ENCODE results near the gene RBM6. TPM values are rescaled to one million over a fixed set of nuclear protein-coding genes. Genes with fewer than 3 reads are reported as not detected.
"Not testable (repeated sequence)": the region's sequence is repeated elsewhere in the genome, so short reads cannot be mapped to it uniquely, and the experiment has no call there.

RBM6 gene
- polyA plus RNA-seq, 6 donors from 2014 or later = 32.6 to 89.1 (median 50.0) TPM

GRCh38 chr3:49928481-49929017, 11.4 kb upstream of the RBM6 start:
- peak overlapping the region in 2 of 6 donors; percentile 73 to 92 for H3K27ac Mint-ChIP-seq

GRCh38 chr3:49929291-49930167, 10.4 kb upstream of the RBM6 start, which contains the start of gene MON1A:
TSS of gene MON1A (minus strand) at chr3:49929811. CDS start at chr3:49913346, 16,465 bp downstream.
- Mint-ChIP-seq H3K27ac (peak within 1 kb of the TSS; percentile 66 to 94 (median 82)), H3K36me3 (no peaks in the 10 kb centered on the region), H3K27me3 (no peaks in the 10 kb centered on the region), H3K4me1 (peaks cover 12 to 21% (median 19%) of the 10 kb centered on the region in 3 donors), H3K4me3 (peak within 1 kb of the TSS; percentile 64 to 93 (median 87)), H3K9me3 (no peaks in the 10 kb centered on the region)
- peak; percentile 95 for ATAC-seq (ENCODE audit: low read depth in 2 of 2)
- peak; percentile 85 for DNase-seq

More at GRCh38 chr3:49928481-49929017, 11.4 kb upstream of the RBM6 start:
- H3K36me3 Mint-ChIP-seq = no peaks in the 10 kb centered on the region
- peaks cover 12 to 21% (median 19%) of the 10 kb centered on the region in 3 donors for H3K4me1 Mint-ChIP-seq
- H3K27me3 Mint-ChIP-seq = no peaks in the 10 kb centered on the region
- no peaks in the 10 kb centered on the region for H3K9me3 Mint-ChIP-seq
- H3K4me3 Mint-ChIP-seq = peak overlapping the region; percentile 64 to 93 (median 87)
- ATAC-seq (ENCODE audit: low read depth in 2 of 2) (no peak), DNase-seq (no peak)

GRCh38 chr3:49930168-49930690, 9.7 kb upstream of the RBM6 start:
- peak overlapping the region; percentile 64 to 93 (median 87) for H3K4me3 Mint-ChIP-seq
- no peaks in the 10 kb centered on the region for H3K36me3 Mint-ChIP-seq
- no peak for ATAC-seq (ENCODE audit: low read depth in 2 of 2)
- peak overlapping the region; percentile 66 to 94 (median 82) for H3K27ac Mint-ChIP-seq
- no peaks in the 10 kb centered on the region for H3K9me3 Mint-ChIP-seq
- no peak for DNase-seq
- peaks cover 12 to 21% (median 19%) of the 10 kb centered on the region in 3 donors for H3K4me1 Mint-ChIP-seq
- H3K27me3 Mint-ChIP-seq = no peaks in the 10 kb centered on the region

- ATAC-seq (ENCODE audit: low read depth in 2 of 2) (no peak), DNase-seq (no peak)
- Mint-ChIP-seq H3K9me3 (no peaks in the 10 kb centered on the region), H3K27ac (peak overlapping the region in 1 of 6 donors; percentile 29), H3K4me3 (peak overlapping the region in 4 of 8 donors; percentile 0 to 74 (median 48)), H3K4me1 (peaks cover 12 to 21% (median 19%) of the 10 kb centered on the region in 3 donors), H3K36me3 (no peaks in the 10 kb centered on the region), H3K27me3 (no peaks in the 10 kb centered on the region)
These were observed 9.0 kb upstream of the RBM6 start for GRCh38 chr3:49930922-49931321.

GRCh38 chr3:49932281-49932680, 7.7 kb upstream of the RBM6 start:
- ATAC-seq (ENCODE audit: low read depth in 2 of 2); H3K27me3 Mint-ChIP-seq; H3K36me3 Mint-ChIP-seq; H3K9me3 Mint-ChIP-seq; H3K27ac Mint-ChIP-seq; DNase-seq: not testable (repeated sequence)
- Mint-ChIP-seq H3K4me1 (peaks cover 8 to 21% (median 19%) of the 10 kb centered on the region in 3 donors), H3K4me3 (peak overlapping the region in 1 of 8 donors; percentile 63)

GRCh38 chr3:49937090-49937489, 2.9 kb upstream of the RBM6 start:
- DNase-seq = no peak
- Mint-ChIP-seq H3K27ac (peak overlapping the region in 1 of 6 donors; percentile 24), H3K27me3 (no peaks in the 10 kb centered on the region), H3K36me3 (no peaks in the 10 kb centered on the region), H3K4me1 (peaks cover 15 to 28% (median 19%) of the 10 kb centered on the region in 3 donors), H3K9me3 (no peaks in the 10 kb centered on the region), H3K4me3 (peak overlapping the region in 1 of 8 donors; percentile 2)
- ATAC-seq (ENCODE audit: low read depth in 2 of 2) = no peak

GRCh38 chr3:49940667-49941249, 808 bp downstream of the RBM6 start:
- no peaks in the 10 kb centered on the region for H3K36me3 Mint-ChIP-seq
- ATAC-seq (ENCODE audit: low read depth in 2 of 2) (no peak), DNase-seq (no peak)

GRCh38 chr3:49942651-49943050, 2.7 kb downstream of the RBM6 start:
- H3K27ac Mint-ChIP-seq = peak overlapping the region in 3 of 6 donors; percentile 1 to 83 (median 37)
- no peaks in the 10 kb centered on the region for H3K27me3 Mint-ChIP-seq
- DNase-seq (peak; percentile 5), ATAC-seq (ENCODE audit: low read depth in 2 of 2) (no peak)
- H3K4me3 Mint-ChIP-seq = peak overlapping the region in 7 of 8 donors; percentile 20 to 74 (median 40)
- peaks cover 31 to 63% (median 54%) of the 10 kb centered on the region in 3 donors for H3K4me1 Mint-ChIP-seq
- no peaks in the 10 kb centered on the region for H3K36me3 Mint-ChIP-seq
- no peaks in the 10 kb centered on the region for H3K9me3 Mint-ChIP-seq

More at GRCh38 chr3:49940667-49941249, 808 bp downstream of the RBM6 start:
- Mint-ChIP-seq H3K4me3 (peak overlapping the region; percentile 90 to 100 (median 98)), H3K4me1 (peaks cover 26 to 47% (median 41%) of the 10 kb centered on the region in 3 donors), H3K27ac (peak overlapping the region; percentile 95 to 100 (median 98)), H3K9me3 (no peaks in the 10 kb centered on the region), H3K27me3 (no peaks in the 10 kb centered on the region)

GRCh38 chr3:49952924-49953323, 13.0 kb downstream of the RBM6 start:
- Mint-ChIP-seq H3K4me3 (no peak overlapping the region), H3K27me3 (no peaks in the 10 kb centered on the region)

GRCh38 chr3:49955636-49956035, 15.7 kb downstream of the RBM6 start:
- Mint-ChIP-seq H3K36me3 (no peaks in the 10 kb centered on the region), H3K27me3 (no peaks in the 10 kb centered on the region), H3K4me3 (no peak overlapping the region), H3K27ac (peak overlapping the region in 1 of 6 donors; percentile 79), H3K4me1 (peaks cover 19 to 35% (median 32%) of the 10 kb centered on the region in 3 donors), H3K9me3 (no peaks in the 10 kb centered on the region)
- DNase-seq (no peak), ATAC-seq (ENCODE audit: low read depth in 2 of 2) (no peak)

More at GRCh38 chr3:49952924-49953323, 13.0 kb downstream of the RBM6 start:
- peak overlapping the region in 1 of 6 donors; percentile 41 for H3K27ac Mint-ChIP-seq
- DNase-seq (no peak), ATAC-seq (ENCODE audit: low read depth in 2 of 2) (no peak)
- peaks cover 13 to 35% (median 33%) of the 10 kb centered on the region in 3 donors for H3K4me1 Mint-ChIP-seq
- H3K36me3 Mint-ChIP-seq = no peaks in the 10 kb centered on the region
- H3K9me3 Mint-ChIP-seq = no peaks in the 10 kb centered on the region

GRCh38 chr3:49966233-49966942, 26.4 kb downstream of the RBM6 start:
- no peak for DNase-seq

GRCh38 chr3:49967291-49967690, 27.3 kb downstream of the RBM6 start:
- ATAC-seq (ENCODE audit: low read depth in 2 of 2) = no peak
- Mint-ChIP-seq H3K4me1 (peaks cover 21 to 25% (median 21%) of the 10 kb centered on the region in 3 donors), H3K36me3 (peaks cover 12 to 13% of the 10 kb centered on the region in 2 donors), H3K27ac (peak overlapping the region in 2 of 6 donors; percentile 11 to 71), H3K27me3 (no peaks in the 10 kb centered on the region), H3K4me3 (no peak overlapping the region), H3K9me3 (no peaks in the 10 kb centered on the region)
- DNase-seq = no peak

More at GRCh38 chr3:49966233-49966942, 26.4 kb downstream of the RBM6 start:
- H3K27ac Mint-ChIP-seq = peak overlapping the region in 1 of 6 donors; percentile 69
- H3K4me3 Mint-ChIP-seq = no peak overlapping the region
- peaks cover 12 to 13% of the 10 kb centered on the region in 2 donors for H3K36me3 Mint-ChIP-seq
- no peak for ATAC-seq (ENCODE audit: low read depth in 2 of 2)
- peaks cover 21 to 25% (median 21%) of the 10 kb centered on the region in 3 donors for H3K4me1 Mint-ChIP-seq
- no peaks in the 10 kb centered on the region for H3K9me3 Mint-ChIP-seq
- H3K27me3 Mint-ChIP-seq = no peaks in the 10 kb centered on the region

Data from naive B cell (primary cell).